IMR-90 (cell line): ENCODE data around the gene SMC1B. TPM values are rescaled to one million over a fixed set of nuclear protein-coding genes. Genes with fewer than 3 reads are reported as not detected.

ENCODE experiments used
- ATAC-seq: fragments of 200-7000 bp; cut with Tn5 transposase; 2 replicates; pipeline ENCODE4 v1.9.1; 2020; ENCODE audit warnings: low read depth, mild to moderate bottlenecking, moderate library complexity
- BruUV-seq: library from RNA; stranded (reverse); fragments of 400-500 nt; replicated peaks from 2 replicates; lab custom pipeline; 2021; lab: Mats Ljungman, UMichigan
- CTCF ChIA-PET: fragments of 300-600 bp; formaldehyde crosslinking; extraction: SDS; loops from one replicate; lab custom pipeline; 2021; ENCODE audit warnings: antibody characterized with exemption; lab: Yijun Ruan, JAX
- POLR2A ChIA-PET: fragments of 300-600 bp; sonication (Branson Sonifier 250); formaldehyde crosslinking; loops from one replicate; lab custom pipeline; 2022; ENCODE audit warnings: antibody characterized with exemption; ENCODE audit not compliant: unreplicated experiment; lab: Charles Lee
- DNase-seq: peaks from one replicate; pipeline ENCODE4 v3.0.0; 2013
- H2AFZ ChIP-seq: replicated peaks from 2 replicates; pipeline ENCODE3; 2013; ENCODE audit warnings: low read length, mild to moderate bottlenecking; ENCODE audit not compliant: poor library complexity
- H2AK5ac ChIP-seq: 2 replicates; pipeline ENCODE4 v1.6.1; 2013; ENCODE audit warnings: low read depth, low read length, inconsistent platforms
- H2AK9ac ChIP-seq: replicated peaks from 2 replicates; pipeline ENCODE3; 2013; ENCODE audit warnings: mild to moderate bottlenecking, low read depth, low read length, moderate library complexity; ENCODE audit not compliant: poor library complexity
- H2BK120ac ChIP-seq: 2 replicates; pipeline ENCODE4 v1.6.1; 2013; ENCODE audit warnings: low read depth, low read length, inconsistent platforms
- H2BK15ac ChIP-seq: 3 replicates; pipeline ENCODE4 v1.6.1; 2013; ENCODE audit warnings: low read depth, low read length, inconsistent platforms
- H2BK20ac ChIP-seq: 2 replicates; pipeline ENCODE4 v1.6.1; 2013; ENCODE audit warnings: low read depth, mild to moderate bottlenecking, inconsistent platforms, low read length, moderate library complexity
- H2BK5ac ChIP-seq: 2 replicates; pipeline ENCODE4 v1.6.1; 2013; ENCODE audit warnings: mild to moderate bottlenecking, low read depth, low read length, inconsistent platforms; ENCODE audit not compliant: poor library complexity, severe bottlenecking
- H3K14ac ChIP-seq: replicated peaks from 2 replicates; pipeline ENCODE4 v1.6.1; 2013; ENCODE audit warnings: low read depth, low read length, inconsistent platforms
- H3K18ac ChIP-seq: 2 replicates; pipeline ENCODE4 v1.6.1; 2013; ENCODE audit warnings: low read depth, low read length, control low read depth
- H3K23ac ChIP-seq: 2 replicates; pipeline ENCODE4 v1.6.1; 2013; ENCODE audit warnings: low read depth, low read length, inconsistent platforms
- H3K27ac ChIP-seq: 2 replicates; pipeline ENCODE4 v1.5.1; 2013; ENCODE audit warnings: mild to moderate bottlenecking, control low read depth, low read length; ENCODE audit not compliant: insufficient read depth
- H3K27me3 ChIP-seq: 2 replicates; pipeline ENCODE4 v1.6.1; 2013; ENCODE audit warnings: low read length; ENCODE audit not compliant: control insufficient read depth, insufficient read depth
- H3K36me3 ChIP-seq: 2 replicates; pipeline ENCODE4 v1.6.1; 2013; ENCODE audit warnings: low read length, mixed read lengths; ENCODE audit not compliant: control insufficient read depth, insufficient read depth
- H3K4ac ChIP-seq: 2 replicates; pipeline ENCODE4 v1.6.1; 2013; ENCODE audit warnings: low read depth, low read length, inconsistent platforms
- H3K4me1 ChIP-seq: 2 replicates; pipeline ENCODE4 v1.6.1; 2013; ENCODE audit warnings: low read length, mixed read lengths; ENCODE audit not compliant: control insufficient read depth, insufficient read depth
- H3K4me2 ChIP-seq: 2 replicates; pipeline ENCODE4 v1.6.1; 2013; ENCODE audit warnings: low read depth, mild to moderate bottlenecking, control low read depth, low read length, moderate library complexity
- H3K4me3 ChIP-seq: 2 replicates; pipeline ENCODE4 v1.5.1; 2013; ENCODE audit warnings: low read depth, mild to moderate bottlenecking, control low read depth, low read length, moderate library complexity; ENCODE audit not compliant: insufficient read depth
- H3K56ac ChIP-seq: 2 replicates; pipeline ENCODE4 v1.6.1; 2013; ENCODE audit warnings: low read length, inconsistent platforms; ENCODE audit not compliant: insufficient read depth; ENCODE audit errors: extremely low read depth
- H3K79me1 ChIP-seq, 2 experiments: 2 replicates each; pipeline ENCODE4 v1.6.1; 2013; ENCODE audit warnings: low read length in 2 of 2, inconsistent platforms in 1 of 2, low read depth in 1 of 2
- H3K9ac ChIP-seq: 2 replicates; pipeline ENCODE4 v1.6.1; 2013; ENCODE audit warnings: low read depth, low read length, control low read depth
- H3K9me1 ChIP-seq: 2 replicates; pipeline ENCODE4 v1.6.1; 2013; ENCODE audit warnings: low read length, inconsistent platforms; ENCODE audit not compliant: insufficient read depth
- H3K9me3 ChIP-seq: 2 replicates; pipeline ENCODE4 v1.6.1; 2013; ENCODE audit warnings: low read length; ENCODE audit not compliant: control insufficient read depth, insufficient read depth
- H4K20me1 ChIP-seq: 2 replicates; pipeline ENCODE4 v1.6.1; 2013; ENCODE audit warnings: low read length, inconsistent platforms; ENCODE audit not compliant: insufficient read depth
- H4K5ac ChIP-seq: 2 replicates; pipeline ENCODE4 v1.6.1; 2013; ENCODE audit warnings: mild to moderate bottlenecking, low read depth, low read length, control low read depth
- H4K8ac ChIP-seq, 2 experiments: 2 replicates each; pipeline ENCODE4 v1.6.1; 2013; ENCODE audit warnings: low read depth in 2 of 2, low read length in 2 of 2, control low read depth in 1 of 2, inconsistent platforms in 1 of 2
- H4K91ac ChIP-seq: 2 replicates; pipeline ENCODE4 v1.6.1; 2013; ENCODE audit warnings: low read depth, low read length, inconsistent platforms; ENCODE audit not compliant: insufficient read depth
- CTCF ChIP-seq: conservative IDR thresholded peaks from 2 replicates; pipeline ENCODE4 v1.5.1; 2012; ENCODE audit warnings: mild to moderate bottlenecking, low read depth, low read length, improper control_type of control experiment
- ELK1 ChIP-seq: fragments of 150-350 bp; IDR thresholded peaks from 2 replicates; pipeline ENCODE4 v1.6.1; 2016; ENCODE audit warnings: low read depth, mild to moderate bottlenecking, low read length, moderate library complexity, borderline replicate concordance
- FOS ChIP-seq: fragments of 150-350 bp; IDR thresholded peaks from 2 replicates; pipeline ENCODE4 v1.6.1; 2016; ENCODE audit warnings: low read depth, low read length
- MXI1 ChIP-seq: IDR thresholded peaks from 2 replicates; pipeline ENCODE4 v1.6.1; 2012; ENCODE audit warnings: low read depth, mild to moderate bottlenecking, low read length, moderate library complexity, borderline replicate concordance
- POLR2A ChIP-seq: IDR thresholded peaks from 2 replicates; pipeline ENCODE4 v1.6.1; 2012; ENCODE audit warnings: mild to moderate bottlenecking, low read depth, low read length
- RAD21 ChIP-seq: IDR thresholded peaks from 2 replicates; pipeline ENCODE4 v1.6.1; 2012; ENCODE audit warnings: low read length, improper control_type of control experiment
- RFX5 ChIP-seq: IDR thresholded peaks from 2 replicates; pipeline ENCODE4 v1.8.0; 2012; ENCODE audit warnings: low read depth, mild to moderate bottlenecking, low read length, moderate library complexity
- SMC3 ChIP-seq: fragments of 150-350 bp; IDR thresholded peaks from 2 replicates; pipeline ENCODE4 v1.6.1; 2016; ENCODE audit warnings: low read depth, mild to moderate bottlenecking, antibody characterized with exemption, low read length, moderate library complexity
- USF2 ChIP-seq: fragments of 150-350 bp; IDR thresholded peaks from 2 replicates; pipeline ENCODE4 v1.6.1; 2017; ENCODE audit warnings: mild to moderate bottlenecking, antibody characterized with exemption, low read length, low read depth
- WGBS, 2 experiments: methylation state at CpG; one replicate each; pipeline versions ENCODE4 v1.1.5 to v1.1.7; 2013; ENCODE audit warnings: missing lambda C conversion rate in 2 of 2; ENCODE audit not compliant: insufficient read length in 1 of 2; ENCODE audit errors: extremely low coverage in 2 of 2; 5-methylcytosine and 5-hydroxymethylcytosine counted together
- dilution Hi-C: fragments of 300-500 bp; cut with HindIII; formaldehyde crosslinking; loops from one replicate; pipeline ENCODE4 v1.14.3; 2018; ENCODE audit warnings: low sequenced_read_pairs; ENCODE audit not compliant: unreplicated experiment
- in situ Hi-C: fragments of 300-500 bp; cut with MboI; formaldehyde crosslinking; loops from 3 replicates; pipeline ENCODE4 v1.14.3; 2019; ENCODE audit warnings: low sequenced_read_pairs, inconsistent platforms, mixed read lengths
- intact Hi-C: fragments of 100-400 bp; cut with micrococcal nuclease; formaldehyde crosslinking; loops from 2 replicates; pipeline ENCODE4 v1.10.0; 2022
- polyA plus RNA-seq, 3 experiments: library from polyadenylated mRNA; depleted of rRNA; stranded (reverse); fragments of >200 nt; gene quantifications; 2 replicates each; pipeline ENCODE4 v1.2.3, GENCODE V29; 2012; ENCODE audit warnings: low replicate concordance in 1 of 3
- total RNA-seq: library from RNA; depleted of rRNA; stranded (reverse); fragments of >200 nt; gene quantifications from 2 replicates; pipeline ENCODE4 v1.2.3, GENCODE V29; 2012

SMC1B gene
- total and polyA plus RNA-seq, 2 of the 4 experiments (the other 2 are of a cell fraction), result not detected

GRCh38 chr22:45420539-45420938 lies 7.1 kb upstream of the SMC1B start:
- no peaks in the 10 kb centered on the region for H3K9me3 ChIP-seq
- ATAC-seq (no peak), DNase-seq (no peak)
- no peak overlapping the region for H4K91ac ChIP-seq
- no peak overlapping the region for H2AK5ac ChIP-seq
- H3K18ac ChIP-seq, result no peak overlapping the region
- TF ChIP-seq CTCF (no peak), FOS (no peak), USF2 (no peak), MXI1 (no peak), SMC3 (no peak), RAD21 (no peak), RFX5 (no peak), POLR2A (no peak), ELK1 (no peak)
- no peak overlapping the region for H2AK9ac ChIP-seq
- no peaks in the 10 kb centered on the region for H3K27me3 ChIP-seq
- CTCF ChIA-PET, result interaction anchor here (0.6 kb wide), 1 partner anchor 29 kb away, joined by 3 read pairs; no protein-coding TSS in a partner anchor
- no peaks in the 10 kb centered on the region for H3K79me1 ChIP-seq
- no peak overlapping the region for H3K56ac ChIP-seq
- no peak overlapping the region for H4K5ac ChIP-seq
- no peak overlapping the region for H3K4ac ChIP-seq
- H2BK120ac ChIP-seq, result no peak overlapping the region
- POLR2A ChIA-PET, result no interaction called here
- dilution Hi-C loops (no loop called here), intact Hi-C loops (no loop called here), in situ Hi-C loops (no loop called here)
- no peak overlapping the region for H2BK15ac ChIP-seq
- no peak overlapping the region for H3K9ac ChIP-seq
- 91% methylated on average over 1 of the region's 2 CpGs; no CpG with 5 or more reads in 1 of the 2 experiments for WGBS, 2 experiments
- H3K14ac ChIP-seq, result no peak overlapping the region
- H3K4me1 ChIP-seq, result no peaks in the 10 kb centered on the region
- no peak overlapping the region for H2AFZ ChIP-seq
- H2BK5ac ChIP-seq, result no peak overlapping the region
- no peak overlapping the region for H3K23ac ChIP-seq
- no peak overlapping the region for H3K4me2 ChIP-seq
- no peaks in the 10 kb centered on the region for H3K9me1 ChIP-seq
- H3K36me3 ChIP-seq, result no peaks in the 10 kb centered on the region; the same call in 1 of the 2 replicates
- H4K20me1 ChIP-seq, result no peaks in the 10 kb centered on the region
- H3K27ac ChIP-seq, result no peak overlapping the region
- H2BK20ac ChIP-seq, result no peak overlapping the region
- no peak overlapping the region for H3K4me3 ChIP-seq
- no TSS peak for BruUV-seq
- H4K8ac ChIP-seq, result no peak overlapping the region
